Stimulated activated CD8-positive, alpha-beta memory T cell treated with anti-CD3 and anti-CD28 coated beads, Interleukin-12 subunit alpha, Interleukin-12 subunit beta, amount 100 ng/mL, for 24 hours (primary cell): ENCODE results near the gene ALDH1A2.
"Not testable (repeated sequence)": the region's sequence is repeated elsewhere in the genome, so short reads cannot be mapped to it uniquely, and the experiment has no call there.

ENCODE experiments used
- DNase-seq: peaks from one replicate; pipeline ENCODE4 v3.0.0-alpha.2; 2020; ENCODE audit errors: extremely low read depth

ALDH1A2 gene

GRCh38 chr15:58066042-58066867 is 744 bp upstream of the ALDH1A2 start:
- no peak for DNase-seq

- DNase-seq: no peak
Measured at GRCh38 chr15:58064980-58065444, 499 bp downstream of the ALDH1A2 start.

- no peak for DNase-seq
Measured at GRCh38 chr15:58064082-58064979, 1.2 kb downstream of the ALDH1A2 start.

GRCh38 chr15:58063614-58064013 is 1.9 kb downstream of the ALDH1A2 start:
- no peak for DNase-seq

- DNase-seq: no peak
Measured at GRCh38 chr15:58062983-58063382, 2.5 kb downstream of the ALDH1A2 start.

- DNase-seq: no peak
Measured at GRCh38 chr15:58062175-58062574, 3.3 kb downstream of the ALDH1A2 start.

- DNase-seq: no peak
Measured at GRCh38 chr15:58060575-58060974, 4.9 kb downstream of the ALDH1A2 start.

- no peak for DNase-seq
Measured at GRCh38 chr15:58058729-58059128, 6.8 kb downstream of the ALDH1A2 start.

GRCh38 chr15:58058073-58058472 is 7.4 kb downstream of the ALDH1A2 start:
- DNase-seq: no peak

- DNase-seq: no peak
Measured at GRCh38 chr15:58057559-58057958, 8.0 kb downstream of the ALDH1A2 start.

- no peak for DNase-seq
Measured at GRCh38 chr15:58056015-58056414, 9.5 kb downstream of the ALDH1A2 start.

GRCh38 chr15:58053315-58054153 is 12.0 kb downstream of the ALDH1A2 start:
- no peak for DNase-seq

- no peak for DNase-seq
Measured at GRCh38 chr15:58052334-58052733, 13.2 kb downstream of the ALDH1A2 start.

GRCh38 chr15:58049520-58050227 is 15.8 kb downstream of the ALDH1A2 start:
- no peak for DNase-seq

- no peak for DNase-seq
Measured at GRCh38 chr15:58048261-58048660, 17.2 kb downstream of the ALDH1A2 start.

- no peak for DNase-seq
Measured at GRCh38 chr15:58047149-58047548, 18.4 kb downstream of the ALDH1A2 start.

GRCh38 chr15:58046467-58046866 is 19.0 kb downstream of the ALDH1A2 start:
- DNase-seq: no peak

- DNase-seq: not testable (repeated sequence)
Measured at GRCh38 chr15:58045376-58045775, 20.1 kb downstream of the ALDH1A2 start.

- no peak for DNase-seq
Measured at GRCh38 chr15:58044551-58044950, 21.0 kb downstream of the ALDH1A2 start.

GRCh38 chr15:58043192-58043903 is 22.2 kb downstream of the ALDH1A2 start:
- no peak for DNase-seq
